22Rv1 (cell line): ENCODE data around the gene TCERG1.

ENCODE experiments used
- H3K27ac ChIP-seq: fragments of 450-650 bp; 2 replicates; pipeline ENCODE4 v1.5.1; 2017
- CTCF ChIP-seq: fragments of 450-650 bp; IDR thresholded peaks from 2 replicates; pipeline ENCODE4 v1.5.1; 2017; ENCODE audit warnings: mild to moderate bottlenecking
- ZFX ChIP-seq: fragments of 450-650 bp; IDR thresholded peaks from 2 replicates; pipeline ENCODE4 v1.6.1; 2017; ENCODE audit warnings: antibody characterized with exemption, borderline replicate concordance

The TCERG1 gene

GRCh38 chr5:146533882-146534281, 86.7 kb downstream of the TCERG1 start:
- TF ChIP-seq CTCF (no peak), ZFX (no peak)
- H3K27ac ChIP-seq: no peak overlapping the region

GRCh38 chr5:146538432-146538831, 91.3 kb downstream of the TCERG1 start:
- TF ChIP-seq CTCF: no peak
- no peak for TF ChIP-seq ZFX
- no peak overlapping the region for H3K27ac ChIP-seq

GRCh38 chr5:146539973-146540372, 92.8 kb downstream of the TCERG1 start:
- no peak overlapping the region for H3K27ac ChIP-seq

GRCh38 chr5:146540414-146540813, 93.3 kb downstream of the TCERG1 start:
- TF ChIP-seq ZFX (no peak), CTCF (no peak)
- H3K27ac ChIP-seq: no peak overlapping the region

More at GRCh38 chr5:146539973-146540372, 92.8 kb downstream of the TCERG1 start:
- no peak for TF ChIP-seq CTCF
- TF ChIP-seq ZFX: no peak

- TF ChIP-seq CTCF: peak; percentile 91
- TF ChIP-seq ZFX: no peak
- H3K27ac ChIP-seq: no peak overlapping the region
Measured at GRCh38 chr5:146541958-146542849, 95.1 kb downstream of the TCERG1 start.

- no peak overlapping the region for H3K27ac ChIP-seq
- TF ChIP-seq ZFX (no peak), CTCF (no peak)
Measured at GRCh38 chr5:146544232-146544631, 97.1 kb downstream of the TCERG1 start.

GRCh38 chr5:146548781-146549449, 101.8 kb downstream of the TCERG1 start:
- no peak for TF ChIP-seq ZFX
- no peak for TF ChIP-seq CTCF
- H3K27ac ChIP-seq: no peak overlapping the region
